Erythroblast (primary cell): ENCODE data around the gene ANTXR1.

Experiments used
- DNase-seq, 2 experiments: peaks; one replicate each; lab custom pipeline; 2025; lab: John Stamatoyannopoulos, UW
- GATA1 ChIP-seq: IDR thresholded peaks from 2 replicates; pipeline ENCODE4 v1.6.1; 2011; ENCODE audit warnings: low read depth, mild to moderate bottlenecking, control low read depth, low read length, moderate library complexity
- POLR2A ChIP-seq: IDR thresholded peaks from 2 replicates; pipeline ENCODE4 v1.6.1; 2011; ENCODE audit warnings: mild to moderate bottlenecking, low read length

The ANTXR1 gene

GRCh38 chr2:69188182-69188900 is 175.4 kb downstream of the ANTXR1 start:
- no peak for DNase-seq
- TF ChIP-seq POLR2A (no peak), GATA1 (no peak)

- no peak for DNase-seq
Observed at GRCh38 chr2:69190743-69191404, 177.9 kb downstream of the ANTXR1 start.

DNA sequence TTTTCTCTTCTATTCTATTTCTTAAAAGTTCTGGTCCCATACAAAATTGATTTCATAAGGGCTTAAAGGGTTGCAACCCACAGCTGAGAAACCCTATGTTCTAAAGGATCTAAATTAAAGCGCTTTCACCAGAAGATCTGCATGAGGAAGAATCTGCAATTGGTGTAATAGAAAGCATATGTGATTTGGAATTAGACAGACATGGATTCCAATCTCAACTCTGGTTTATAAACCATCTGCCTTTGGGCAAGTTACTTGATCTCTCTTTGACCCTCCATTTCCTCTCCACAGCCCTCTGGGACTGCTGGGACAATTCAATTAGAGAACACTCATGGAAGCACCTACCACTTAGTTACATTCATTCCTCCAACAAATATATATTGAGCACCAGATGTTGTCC is 178.7 kb downstream of the ANTXR1 start:
- no peak for DNase-seq
- no peak for TF ChIP-seq GATA1
- TF ChIP-seq POLR2A: no peak

More at GRCh38 chr2:69190743-69191404, 177.9 kb downstream of the ANTXR1 start:
- TF ChIP-seq GATA1 (no peak), POLR2A (no peak)

DNA sequence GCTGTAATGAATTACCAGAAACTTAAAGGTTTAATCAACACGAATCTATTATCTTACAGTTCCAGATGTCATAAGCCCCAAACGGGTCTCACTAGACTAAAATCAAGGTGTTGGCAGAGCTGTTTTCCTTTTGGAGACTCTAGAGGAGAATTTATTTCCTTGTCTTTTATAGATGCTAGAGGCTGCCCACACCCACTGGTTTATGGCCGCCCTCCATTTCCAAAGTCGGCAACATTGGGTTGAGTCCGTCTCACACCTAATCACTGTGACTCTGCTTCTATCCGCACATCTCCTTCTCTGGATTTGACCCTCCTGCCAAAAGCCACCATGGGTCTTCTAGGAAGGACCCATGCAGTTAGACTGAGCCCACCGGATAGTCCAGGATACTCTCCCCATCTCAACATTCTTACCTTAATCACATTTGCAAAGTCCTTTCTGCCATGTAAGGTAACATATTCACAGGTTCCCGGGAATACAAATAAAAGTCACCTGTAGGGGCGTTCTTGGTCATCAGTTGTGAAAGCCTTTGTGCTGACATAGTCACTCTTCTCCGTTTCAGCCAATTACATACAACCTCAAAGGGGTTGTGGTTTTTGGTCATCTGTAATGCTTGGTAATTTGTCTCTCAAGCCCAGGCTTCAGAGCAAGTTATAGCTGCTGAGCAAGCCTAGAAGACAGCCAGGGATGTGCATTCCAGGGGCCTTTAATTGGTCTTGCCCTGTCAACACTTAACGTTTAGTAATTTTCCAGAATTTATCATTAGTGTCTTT is 179.4 kb downstream of the ANTXR1 start:
- DNase-seq: no peak
- TF ChIP-seq GATA1 (no peak), POLR2A (no peak)

- TF ChIP-seq GATA1 (no peak), POLR2A (no peak)
- no peak for DNase-seq
Observed at GRCh38 chr2:69195706-69196105, 182.7 kb downstream of the ANTXR1 start.

DNA sequence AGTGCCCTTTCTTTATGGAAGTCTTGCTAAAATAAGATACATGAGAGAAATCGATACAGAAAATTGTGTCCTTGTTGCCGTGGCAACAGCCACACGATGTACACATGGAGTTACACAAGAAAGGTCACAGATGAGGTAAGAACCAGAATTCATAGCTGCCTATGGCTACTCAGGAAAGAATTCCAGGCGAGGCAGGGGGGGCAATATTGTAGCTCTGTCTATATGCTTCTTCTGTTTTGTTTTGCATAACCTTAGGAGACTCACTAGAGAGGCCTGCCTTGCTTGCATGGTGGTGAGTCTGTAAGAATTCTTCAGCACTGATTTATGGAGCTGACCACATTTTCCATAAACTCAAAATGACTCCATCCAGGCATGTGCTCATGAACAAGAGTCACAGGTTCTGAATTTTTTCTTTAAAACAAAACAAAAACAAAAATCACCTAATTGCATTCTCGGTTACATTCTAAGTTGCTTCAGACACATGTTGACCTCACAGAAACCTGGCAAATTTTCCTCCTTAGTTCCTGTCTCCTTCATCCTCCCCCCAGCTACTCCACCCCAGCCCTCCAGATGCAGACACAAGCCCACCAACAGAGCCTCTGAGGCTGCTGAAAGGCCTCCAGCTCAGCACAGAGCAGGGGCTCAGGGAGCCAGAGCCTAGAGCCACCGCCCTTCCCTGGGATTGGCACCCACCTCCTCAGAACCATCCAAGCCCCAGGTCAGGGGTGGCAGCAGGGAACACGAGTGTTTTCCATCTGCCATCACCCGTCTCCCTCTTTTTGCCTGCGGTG is 183.5 kb downstream of the ANTXR1 start:
- TF ChIP-seq POLR2A: no peak
- no peak for TF ChIP-seq GATA1

DNA sequence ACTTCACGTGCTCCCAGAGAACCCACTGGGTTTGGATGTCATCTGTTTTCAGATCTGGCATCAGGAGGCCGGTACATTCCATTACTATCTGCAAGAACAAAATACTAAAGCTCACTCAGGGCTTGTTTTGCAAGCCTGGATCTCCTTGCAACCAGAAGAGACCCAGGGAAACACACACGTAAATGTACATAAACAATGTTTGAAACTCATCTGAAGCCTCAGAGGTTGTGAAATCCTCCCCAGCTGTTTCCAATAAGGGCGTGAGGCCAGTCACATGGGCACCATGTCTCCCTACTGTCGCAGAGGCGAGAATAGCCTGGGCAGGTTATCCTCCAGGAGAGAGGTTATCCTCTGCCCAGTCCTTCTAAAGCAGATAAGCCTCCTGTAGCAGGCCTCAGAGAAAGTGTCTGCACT is 187.1 kb downstream of the ANTXR1 start:
- DNase-seq: no peak
- TF ChIP-seq GATA1 (no peak), POLR2A (no peak)

More for the DNA sequence above, 183.5 kb downstream of the ANTXR1 start:
- DNase-seq: no peak

DNA sequence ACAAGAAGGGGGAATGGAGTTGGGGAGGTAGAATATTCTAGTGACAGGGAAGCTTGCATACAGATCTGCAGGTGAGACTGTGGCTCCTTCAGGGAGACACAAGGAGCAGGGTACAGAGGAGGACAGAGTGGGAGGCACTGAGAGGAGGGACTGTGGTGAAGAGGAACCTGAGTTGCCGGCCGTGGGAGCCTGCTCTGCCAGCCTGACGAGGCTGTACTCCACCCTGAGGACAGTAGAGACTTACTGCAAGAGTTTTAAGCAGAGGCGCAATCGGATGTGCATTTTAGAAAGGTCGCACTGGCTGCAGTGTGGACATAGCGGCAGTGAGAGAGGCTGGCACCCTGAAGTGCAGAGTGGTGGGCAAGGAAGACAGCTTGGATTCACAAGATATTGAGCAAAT is 188.3 kb downstream of the ANTXR1 start:
- TF ChIP-seq POLR2A (no peak), GATA1 (no peak)
- DNase-seq: no peak

DNA sequence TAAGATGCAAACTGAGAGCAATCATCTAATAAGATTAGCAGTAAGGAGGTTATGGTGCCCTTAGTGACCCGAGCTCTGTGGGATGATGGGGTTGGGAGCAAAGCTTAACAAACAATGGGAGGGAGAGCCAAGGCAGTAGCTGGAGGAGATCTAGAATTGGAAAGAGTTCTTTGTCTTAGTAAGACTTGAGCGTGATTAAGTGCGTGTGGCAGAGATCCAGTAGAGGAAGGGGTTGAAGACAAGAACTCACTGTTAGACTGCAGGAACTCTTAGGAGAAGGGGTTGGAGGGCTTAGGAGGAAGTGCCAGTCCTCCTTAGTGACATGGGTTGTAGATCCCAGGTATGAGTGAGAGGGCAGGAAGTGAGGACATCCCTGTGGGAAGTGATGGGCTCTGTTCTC is 189.3 kb downstream of the ANTXR1 start:
- no peak for DNase-seq
- TF ChIP-seq POLR2A (no peak), GATA1 (no peak)

DNA sequence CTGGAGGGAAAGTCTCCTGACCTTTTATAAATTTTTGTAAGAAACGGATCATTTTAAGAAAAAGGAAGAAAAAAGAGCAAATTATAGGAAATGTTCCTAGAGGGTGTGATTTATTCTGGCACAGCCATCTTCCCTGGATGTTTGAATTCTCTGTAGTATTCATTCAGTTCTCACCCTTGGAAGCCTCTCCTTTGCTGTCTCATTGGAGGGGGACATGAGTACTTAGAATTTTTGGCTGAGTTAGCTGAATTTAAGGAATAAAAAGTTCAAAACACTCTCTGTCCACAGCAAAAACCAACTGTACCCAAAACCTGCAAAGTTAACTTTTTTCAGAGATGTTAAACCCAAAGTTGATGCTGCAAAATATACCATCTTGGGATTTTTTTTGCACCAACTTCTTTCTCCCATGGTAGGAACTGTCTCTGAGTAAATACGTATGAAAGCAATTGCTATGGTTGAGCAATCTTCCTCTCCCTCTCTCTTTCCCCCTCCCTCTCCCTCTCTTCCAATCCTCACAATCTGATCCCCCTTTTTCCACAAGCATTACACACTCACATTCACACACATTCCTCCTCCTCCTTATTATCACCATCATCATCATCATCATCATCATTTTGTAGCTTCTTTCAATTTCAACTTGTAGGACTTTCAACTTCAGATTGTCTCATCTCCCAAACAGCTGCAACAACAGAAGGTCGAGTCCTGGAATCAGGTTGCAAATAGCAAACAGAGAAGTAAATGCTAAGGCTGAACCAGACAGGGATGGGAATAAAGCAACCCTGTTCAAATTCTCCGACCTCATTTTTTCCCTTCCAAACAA is 190.4 kb downstream of the ANTXR1 start:
- TF ChIP-seq GATA1: no peak
- DNase-seq: no peak

GRCh38 chr2:69204654-69205053 is 191.7 kb downstream of the ANTXR1 start:
- TF ChIP-seq POLR2A (no peak), GATA1 (no peak)
- no peak for DNase-seq

GRCh38 chr2:69205076-69205475 is 192.1 kb downstream of the ANTXR1 start:
- no peak for TF ChIP-seq POLR2A
- TF ChIP-seq GATA1: no peak
- DNase-seq: no peak

DNA sequence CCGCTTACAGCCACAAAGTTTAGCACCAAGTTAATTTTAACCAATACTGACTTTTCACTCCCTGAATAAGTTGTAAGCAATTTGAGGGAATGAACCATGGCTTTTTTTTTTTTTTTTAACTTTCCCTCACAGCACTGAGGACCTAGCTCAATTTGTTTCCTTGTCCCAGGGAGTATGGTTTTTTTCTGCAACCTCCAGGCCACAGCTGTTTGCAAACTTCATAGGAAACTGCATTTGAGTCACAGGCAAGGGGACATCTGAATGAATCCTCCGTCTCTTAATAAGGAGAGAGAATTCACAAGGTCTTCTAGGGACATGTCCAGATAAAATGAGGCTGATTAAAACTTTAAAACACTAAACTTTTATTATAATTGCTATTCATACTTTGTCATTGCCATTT is 192.5 kb downstream of the ANTXR1 start:
- no peak for DNase-seq
- no peak for TF ChIP-seq POLR2A
- TF ChIP-seq GATA1: no peak
